PC-3 (cell line): Measurements from ENCODE around the gene TKFC. TPM values are rescaled to one million over a fixed set of nuclear protein-coding genes. Genes with fewer than 3 reads are reported as not detected.

ENCODE experiments used
- ATAC-seq: fragments of 200-7000 bp; cut with Tn5 transposase; 2 replicates; pipeline ENCODE4 v1.9.1; 2020; ENCODE audit warnings: mild to moderate bottlenecking, moderate library complexity
- BruUV-seq: library from RNA; stranded (reverse); fragments of 400-500 nt; replicated peaks from 2 replicates; lab custom pipeline; 2021; lab: Mats Ljungman, UMichigan
- CTCF ChIA-PET: fragments of 300-600 bp; sonication (Branson Sonifier 250); formaldehyde crosslinking; loops from one replicate; lab custom pipeline; 2022; ENCODE audit warnings: antibody characterized with exemption; lab: Charles Lee
- POLR2A ChIA-PET: fragments of 300-600 bp; sonication (Branson Sonifier 250); formaldehyde crosslinking; loops from one replicate; lab custom pipeline; 2022; ENCODE audit warnings: antibody characterized with exemption; ENCODE audit not compliant: unreplicated experiment; lab: Charles Lee
- DNase-seq: peaks from one replicate; pipeline ENCODE4 v3.0.0-alpha.2; 2015
- H2AFZ ChIP-seq: fragments of 300-600 bp; sonication (generic); 2 replicates; pipeline ENCODE4 v1.6.0; 2016; ENCODE audit warnings: antibody characterized with exemption, low read length
- H3F3A ChIP-seq: fragments of 300-600 bp; sonication (generic); one replicate; pipeline ENCODE4 v1.6.0; 2017; ENCODE audit warnings: antibody characterized with exemption, low read length, control low read depth, mild to moderate bottlenecking; ENCODE audit not compliant: unreplicated experiment
- H3K27ac ChIP-seq: fragments of 300-600 bp; sonication (generic); 2 replicates; pipeline ENCODE4 v1.5.1; 2016; ENCODE audit warnings: mild to moderate bottlenecking, low read length
- H3K27me3 ChIP-seq: fragments of 300-600 bp; sonication (generic); 2 replicates; pipeline ENCODE4 v1.6.1; 2016; ENCODE audit warnings: low read length, mixed read lengths
- H3K36me3 ChIP-seq: fragments of 300-600 bp; sonication (generic); 2 replicates; pipeline ENCODE4 v1.6.1; 2016; ENCODE audit warnings: low read depth, mixed run types, low read length, mixed read lengths
- H3K4me1 ChIP-seq: fragments of 300-600 bp; sonication (generic); 2 replicates; pipeline ENCODE4 v1.5.1; 2016; ENCODE audit warnings: low read length; ENCODE audit not compliant: insufficient read depth
- H3K4me2 ChIP-seq: fragments of 300-600 bp; sonication (generic); 2 replicates; pipeline ENCODE4 v1.6.0; 2016; ENCODE audit warnings: low read length
- H3K4me3 ChIP-seq: fragments of 300-600 bp; sonication (generic); 2 replicates; pipeline ENCODE4 v1.5.1; 2016; ENCODE audit warnings: mild to moderate bottlenecking, low read length, mixed read lengths
- H3K79me2 ChIP-seq: fragments of 300-600 bp; sonication (generic); 2 replicates; pipeline ENCODE4 v1.6.1; 2017; ENCODE audit warnings: low read length, mixed read lengths
- H3K9ac ChIP-seq: fragments of 300-600 bp; sonication (generic); 2 replicates; pipeline ENCODE4 v1.6.0; 2016; ENCODE audit warnings: mild to moderate bottlenecking, low read length
- H3K9me2 ChIP-seq: fragments of 300-600 bp; sonication (generic); replicated peaks from 2 replicates; pipeline ENCODE4 v1.6.1; 2016; ENCODE audit warnings: mixed run types, low read length, mixed read lengths
- H3K9me3 ChIP-seq: fragments of 300-600 bp; sonication (generic); 2 replicates; pipeline ENCODE4 v1.6.1; 2016; ENCODE audit warnings: low read length, mixed read lengths
- H4K20me1 ChIP-seq: fragments of 300-600 bp; sonication (generic); 2 replicates; pipeline ENCODE4 v1.6.1; 2016; ENCODE audit warnings: low read length, mixed read lengths
- EZH2 ChIP-seq: fragments of 300-600 bp; sonication (generic); IDR thresholded peaks from one replicate; pipeline ENCODE4 v1.6.1; 2017; ENCODE audit warnings: antibody characterized with exemption, mild to moderate bottlenecking, low read length; ENCODE audit not compliant: unreplicated experiment
- EZH2phosphoT487 ChIP-seq: fragments of 300-600 bp; sonication (generic); IDR thresholded peaks from 2 replicates; pipeline ENCODE4 v1.6.1; 2018; ENCODE audit warnings: mild to moderate bottlenecking, antibody characterized with exemption, low read length, borderline replicate concordance
- intact Hi-C: fragments of 100-400 bp; cut with micrococcal nuclease; formaldehyde crosslinking; loops from 2 replicates; pipeline ENCODE4 v1.9.0; 2023
- total RNA-seq: library from RNA; depleted of rRNA; stranded (reverse); fragments of >200 nt; gene quantifications from 2 replicates; pipeline ENCODE4 v1.2.3, GENCODE V29; 2014
- TF ChIP-seq, protein P1 (sequence below): fragments of 300-600 bp; sonication (generic); conservative IDR thresholded peaks from 2 replicates; pipeline ENCODE4 v1.5.1; 2017; ENCODE audit warnings: antibody characterized with exemption, low read depth, mild to moderate bottlenecking, low read length

Gene TKFC
- total RNA-seq, 1 experiment from 2014 or later, result 56.9 TPM

DNA sequence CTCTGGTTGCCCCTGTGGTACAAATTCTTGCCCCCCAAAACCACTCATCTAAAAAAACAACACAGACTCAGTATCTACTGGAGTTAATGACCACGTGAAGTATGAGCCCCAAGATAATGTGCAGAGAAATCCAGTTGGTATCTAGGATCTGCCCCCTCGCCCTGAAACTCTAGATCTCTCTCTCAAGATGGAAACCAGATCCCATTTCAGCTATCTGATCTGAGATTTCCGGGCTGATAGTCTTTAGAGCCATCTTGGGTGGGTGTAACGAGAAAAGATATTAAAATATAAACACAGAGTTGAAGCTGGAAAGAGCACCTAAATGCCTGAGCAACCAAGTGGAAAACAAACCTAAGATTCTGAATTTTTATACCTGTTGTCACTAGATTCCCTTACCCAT lies 23.9 kb upstream of the TKFC start:
- no peak overlapping the region for H3K4me3 ChIP-seq
- H3K36me3 ChIP-seq, result peaks cover 90% of the 10 kb centered on the region
- no peaks in the 10 kb centered on the region for H3K4me1 ChIP-seq
- ChIA-PET CTCF (no interaction called here), POLR2A (no interaction called here)
- no peaks in the 10 kb centered on the region for H3K27me3 ChIP-seq
- no peak overlapping the region for H3K27ac ChIP-seq
- no TSS peak for BruUV-seq
- no peak overlapping the region for H3K4me2 ChIP-seq
- H3K9me3 ChIP-seq, result no peaks in the 10 kb centered on the region
- no peaks in the 10 kb centered on the region for H3K9me2 ChIP-seq
- no peak overlapping the region for H2AFZ ChIP-seq
- no peaks in the 10 kb centered on the region for H4K20me1 ChIP-seq
- no peaks in the 10 kb centered on the region for H3F3A ChIP-seq
- ATAC-seq (no peak), DNase-seq (no peak)
- H3K79me2 ChIP-seq, result no peaks in the 10 kb centered on the region
- no peak overlapping the region for H3K9ac ChIP-seq
- intact Hi-C loops, result no loop called here
- no peak for TF ChIP-seq EZH2phosphoT487
- TF ChIP-seq EZH2, result no peak
- TF ChIP-seq, protein P1, sequence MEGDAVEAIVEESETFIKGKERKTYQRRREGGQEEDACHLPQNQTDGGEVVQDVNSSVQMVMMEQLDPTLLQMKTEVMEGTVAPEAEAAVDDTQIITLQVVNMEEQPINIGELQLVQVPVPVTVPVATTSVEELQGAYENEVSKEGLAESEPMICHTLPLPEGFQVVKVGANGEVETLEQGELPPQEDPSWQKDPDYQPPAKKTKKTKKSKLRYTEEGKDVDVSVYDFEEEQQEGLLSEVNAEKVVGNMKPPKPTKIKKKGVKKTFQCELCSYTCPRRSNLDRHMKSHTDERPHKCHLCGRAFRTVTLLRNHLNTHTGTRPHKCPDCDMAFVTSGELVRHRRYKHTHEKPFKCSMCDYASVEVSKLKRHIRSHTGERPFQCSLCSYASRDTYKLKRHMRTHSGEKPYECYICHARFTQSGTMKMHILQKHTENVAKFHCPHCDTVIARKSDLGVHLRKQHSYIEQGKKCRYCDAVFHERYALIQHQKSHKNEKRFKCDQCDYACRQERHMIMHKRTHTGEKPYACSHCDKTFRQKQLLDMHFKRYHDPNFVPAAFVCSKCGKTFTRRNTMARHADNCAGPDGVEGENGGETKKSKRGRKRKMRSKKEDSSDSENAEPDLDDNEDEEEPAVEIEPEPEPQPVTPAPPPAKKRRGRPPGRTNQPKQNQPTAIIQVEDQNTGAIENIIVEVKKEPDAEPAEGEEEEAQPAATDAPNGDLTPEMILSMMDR, result no peak

GRCh38 chr11:61309739-61310138 lies 23.3 kb upstream of the TKFC start:
- H4K20me1 ChIP-seq, result no peaks in the 10 kb centered on the region
- no peaks in the 10 kb centered on the region for H3K4me1 ChIP-seq
- H3K4me3 ChIP-seq, result no peak overlapping the region
- ChIA-PET POLR2A (no interaction called here), CTCF (no interaction called here)
- H3K9ac ChIP-seq, result no peak overlapping the region
- no peaks in the 10 kb centered on the region for H3K9me3 ChIP-seq
- no peaks in the 10 kb centered on the region for H3K9me2 ChIP-seq
- no peak for ATAC-seq
- H3K4me2 ChIP-seq, result no peak overlapping the region
- intact Hi-C loops, result no loop called here
- H3K79me2 ChIP-seq, result no peaks in the 10 kb centered on the region
- H3K36me3 ChIP-seq, result peaks cover 92% of the 10 kb centered on the region
- H3K27ac ChIP-seq, result no peak overlapping the region
- no peaks in the 10 kb centered on the region for H3F3A ChIP-seq
- TF ChIP-seq EZH2phosphoT487 (no peak), EZH2 (no peak)
- TF ChIP-seq, protein P1, result no peak
- H2AFZ ChIP-seq, result no peak overlapping the region
- DNase-seq, result no peak
- no TSS peak for BruUV-seq
- H3K27me3 ChIP-seq, result no peaks in the 10 kb centered on the region

GRCh38 chr11:61310749-61311148 lies 22.3 kb upstream of the TKFC start:
- H3K9ac ChIP-seq, result no peak overlapping the region
- no peaks in the 10 kb centered on the region for H3K9me3 ChIP-seq
- DNase-seq (no peak), ATAC-seq (no peak)
- H3K27ac ChIP-seq, result no peak overlapping the region
- no peak overlapping the region for H2AFZ ChIP-seq
- peaks cover 5% of the 10 kb centered on the region; the same call in 1 of the 2 replicates for H3K4me1 ChIP-seq
- no peaks in the 10 kb centered on the region for H4K20me1 ChIP-seq
- no peaks in the 10 kb centered on the region for H3F3A ChIP-seq
- TF ChIP-seq EZH2phosphoT487 (no peak), EZH2 (no peak)
- TF ChIP-seq, protein P1, result no peak
- H3K27me3 ChIP-seq, result no peaks in the 10 kb centered on the region
- POLR2A ChIA-PET, result interaction anchor here (0.6 kb wide), 1 partner anchor 51 kb away, joined by 3 read pairs; the partner anchor contains the start of gene CYB561A3
- no peaks in the 10 kb centered on the region for H3K79me2 ChIP-seq
- CTCF ChIA-PET, result no interaction called here
- no peak overlapping the region for H3K4me3 ChIP-seq
- H3K36me3 ChIP-seq, result peaks cover 84% of the 10 kb centered on the region
- no peaks in the 10 kb centered on the region for H3K9me2 ChIP-seq
- BruUV-seq, result no TSS peak
- intact Hi-C loops, result no loop called here
- H3K4me2 ChIP-seq, result no peak overlapping the region
